Subcutaneous abdominal adipose tissue (tissue), 5 donors: ENCODE data around the gene SAMD11.
A peak's percentile ranks its signal among the peaks of the same experiment; 100 is the strongest.

Experiments
- H3K27ac ChIP-seq: one replicate; pipeline ENCODE4 v1.7.0; 2013; ENCODE audit warnings: low read depth, mild to moderate bottlenecking, inconsistent platforms, low read length, moderate library complexity
- H3K27me3 ChIP-seq, 5 donors: one replicate each; pipeline ENCODE4 v1.7.0; 2013; ENCODE audit warnings: low read length in 5 of 5, inconsistent platforms in 1 of 5; ENCODE audit not compliant: control insufficient read depth in 5 of 5, insufficient read depth in 4 of 5
- H3K36me3 ChIP-seq, 5 donors: one replicate each; pipeline ENCODE4 v1.7.0; 2013; ENCODE audit warnings: low read length in 5 of 5; ENCODE audit not compliant: control insufficient read depth in 5 of 5, insufficient read depth in 5 of 5
- H3K4me1 ChIP-seq, 5 donors: one replicate each; pipeline ENCODE4 v1.7.0; 2013; ENCODE audit warnings: low read length in 5 of 5, mild to moderate bottlenecking in 3 of 5, moderate library complexity in 1 of 5; ENCODE audit not compliant: control insufficient read depth in 5 of 5, insufficient read depth in 5 of 5
- H3K4me3 ChIP-seq, 5 donors: one replicate each; pipeline ENCODE4 v1.7.0; 2013; ENCODE audit warnings: low read length in 5 of 5, low read depth in 1 of 5
- H3K9ac ChIP-seq, 5 donors: one replicate each; pipeline ENCODE4 v1.7.0; 2013; ENCODE audit warnings: low read length in 5 of 5, mild to moderate bottlenecking in 4 of 5, moderate library complexity in 3 of 5
- H3K9me3 ChIP-seq, 5 donors: one replicate each; pipeline ENCODE4 v1.7.0; 2013; ENCODE audit warnings: low read length in 5 of 5; ENCODE audit not compliant: control insufficient read depth in 5 of 5
- donor health status: healthy.
- donor health status: healthy.
- donor health status: healthy.
- donor health status: healthy.
- donor health status: healthy.

Gene SAMD11

GRCh38 chr1:963746-964525 lies 40.2 kb downstream of the SAMD11 start:
- Histone ChIP-seq H3K9ac (no peak overlapping the region), H3K27me3 (peaks cover 10 to 17% (median 15%) of the 10 kb centered on the region in 5 donors), H3K9me3 (no peaks in the 10 kb centered on the region), H3K4me3 (no peak overlapping the region), H3K27ac (no peak overlapping the region), H3K4me1 (peaks cover 0 to 37% (median 28%) of the 10 kb centered on the region in 5 donors), H3K36me3 (peaks cover 0 to 19% (median 2%) of the 10 kb centered on the region in 5 donors)

- Histone ChIP-seq H3K9ac (no peak overlapping the region), H3K4me1 (peaks cover 0 to 30% (median 23%) of the 10 kb centered on the region in 5 donors), H3K9me3 (no peaks in the 10 kb centered on the region), H3K27me3 (peaks cover 17 to 23% (median 19%) of the 10 kb centered on the region in 5 donors), H3K27ac (no peak overlapping the region), H3K36me3 (peaks cover 0 to 19% (median 2%) of the 10 kb centered on the region in 5 donors), H3K4me3 (no peak overlapping the region)
Measured at GRCh38 chr1:964691-965525, 41.2 kb downstream of the SAMD11 start.

- H3K4me1 ChIP-seq: peaks cover 0 to 26% (median 23%) of the 10 kb centered on the region in 5 donors
- H3K9ac ChIP-seq: peak overlapping the region in 1 of 5 donors; percentile 74
- no peak overlapping the region for H3K4me3 ChIP-seq
- H3K9me3 ChIP-seq: no peaks in the 10 kb centered on the region
- peaks cover 23 to 31% (median 25%) of the 10 kb centered on the region in 5 donors for H3K27me3 ChIP-seq
- peaks cover 0 to 19% (median 2%) of the 10 kb centered on the region in 5 donors for H3K36me3 ChIP-seq
- no peak overlapping the region for H3K27ac ChIP-seq
Measured at GRCh38 chr1:965526-966134, 41.9 kb downstream of the SAMD11 start.

- Histone ChIP-seq H3K9ac (peak within 1 kb of the TSS in 4 of 5 donors; percentile 48 to 74 (median 66)), H3K4me1 (peaks cover 0 to 24% (median 22%) of the 10 kb centered on the region in 5 donors), H3K4me3 (peak within 1 kb of the TSS in 4 of 5 donors; percentile 70 to 81 (median 78)), H3K27me3 (peaks cover 24 to 36% (median 30%) of the 10 kb centered on the region in 5 donors), H3K27ac (no peak within 1 kb of the TSS), H3K36me3 (peaks cover 0 to 19% (median 2%) of the 10 kb centered on the region in 5 donors), H3K9me3 (no peaks in the 10 kb centered on the region)
Measured at GRCh38 chr1:966135-966703, 42.5 kb downstream of the SAMD11 start, which contains the start of gene PLEKHN1. Gene PLEKHN1, plus strand, starts transcription at chr1:966482. Its CDS starts 50 bp downstream, at chr1:966532.

- Histone ChIP-seq H3K4me1 (peaks cover 0 to 18% (median 18%) of the 10 kb centered on the region in 5 donors), H3K36me3 (peaks cover 0 to 19% (median 2%) of the 10 kb centered on the region in 5 donors), H3K27me3 (peaks cover 24 to 42% (median 36%) of the 10 kb centered on the region in 5 donors), H3K9ac (peak overlapping the region in 4 of 5 donors; percentile 48 to 74 (median 66)), H3K9me3 (no peaks in the 10 kb centered on the region), H3K4me3 (peak overlapping the region in 4 of 5 donors; percentile 70 to 81 (median 78)), H3K27ac (no peak overlapping the region)
Measured at GRCh38 chr1:966704-967300, 43.1 kb downstream of the SAMD11 start.

GRCh38 chr1:967466-968343 lies 44.0 kb downstream of the SAMD11 start:
- H3K27me3 ChIP-seq: peaks cover 29 to 48% (median 41%) of the 10 kb centered on the region in 5 donors
- H3K27ac ChIP-seq: no peak overlapping the region

GRCh38 chr1:969260-969855 lies 45.6 kb downstream of the SAMD11 start:
- no peak overlapping the region for H3K27ac ChIP-seq
- peaks cover 34 to 64% (median 57%) of the 10 kb centered on the region in 5 donors for H3K27me3 ChIP-seq
- H3K36me3 ChIP-seq: peaks cover 0 to 3% (median 0%) of the 10 kb centered on the region in 5 donors
- no peak overlapping the region for H3K9ac ChIP-seq
- no peaks in the 10 kb centered on the region for H3K9me3 ChIP-seq
- H3K4me1 ChIP-seq: peaks cover 0 to 18% (median 18%) of the 10 kb centered on the region in 5 donors
- no peak overlapping the region for H3K4me3 ChIP-seq

More at GRCh38 chr1:967466-968343, 44.0 kb downstream of the SAMD11 start:
- H3K36me3 ChIP-seq: peaks cover 0 to 13% (median 2%) of the 10 kb centered on the region in 5 donors
- H3K9me3 ChIP-seq: no peaks in the 10 kb centered on the region
- H3K4me1 ChIP-seq: peaks cover 0 to 18% (median 18%) of the 10 kb centered on the region in 5 donors
- no peak overlapping the region for H3K4me3 ChIP-seq
- H3K9ac ChIP-seq: no peak overlapping the region

GRCh38 chr1:970242-970972 lies 46.7 kb downstream of the SAMD11 start:
- no peak overlapping the region for H3K9ac ChIP-seq
- H3K4me1 ChIP-seq: peaks cover 0 to 18% (median 18%) of the 10 kb centered on the region in 5 donors
- H3K27me3 ChIP-seq: peaks cover 36 to 72% (median 67%) of the 10 kb centered on the region in 5 donors
- no peak overlapping the region for H3K27ac ChIP-seq
- no peak overlapping the region for H3K4me3 ChIP-seq
- no peaks in the 10 kb centered on the region for H3K36me3 ChIP-seq
- H3K9me3 ChIP-seq: no peaks in the 10 kb centered on the region
